HepG2 (cell line): ENCODE measurements around the gene VGLL4. TPM values are rescaled to one million over a fixed set of nuclear protein-coding genes. Genes with fewer than 3 reads are reported as not detected.

ENCODE experiments used
- CHCHD3 ChIP-seq: sonication (generic); formaldehyde crosslinking; IDR thresholded peaks from 2 replicates; pipeline ENCODE4 v1.8.0; 2022; ENCODE audit warnings: mild to moderate bottlenecking, missing genetic modification reagents, moderate library complexity
- FOXO1 ChIP-seq: sonication (generic); formaldehyde crosslinking; IDR thresholded peaks from 2 replicates; pipeline ENCODE4 v1.4.0; 2020; ENCODE audit warnings: missing genetic modification reagents
- FOXP1 ChIP-seq, 2 experiments: fragments of 450-650 bp in 1 of 2; IDR thresholded peaks; 2 replicates each; pipeline ENCODE4 v1.6.1; 2017 to 2018; ENCODE audit warnings: antibody characterized with exemption in 1 of 2
- HNF4G ChIP-seq, 2 experiments: sonication (generic) in 1 of 2; formaldehyde crosslinking in 1 of 2; IDR thresholded peaks; 2 replicates each; pipeline versions ENCODE4 v1.4.0 to v1.6.1; 2011 to 2020; ENCODE audit warnings: borderline replicate concordance in 2 of 2, low read depth in 2 of 2, mild to moderate bottlenecking in 2 of 2, low read length in 1 of 2, missing genetic modification reagents in 1 of 2, moderate library complexity in 1 of 2
- SRY ChIP-seq: sonication (generic); formaldehyde crosslinking; IDR thresholded peaks from 2 replicates; pipeline ENCODE4 v1.8.0; 2022; ENCODE audit warnings: mild to moderate bottlenecking, missing genetic modification reagents
- ZBTB38 ChIP-seq: sonication (generic); formaldehyde crosslinking; IDR thresholded peaks from 2 replicates; pipeline ENCODE4 v1.5.1; 2020; ENCODE audit warnings: mild to moderate bottlenecking, missing genetic modification reagents
- ZMYM3 ChIP-seq: sonication (generic); formaldehyde crosslinking; IDR thresholded peaks from 2 replicates; pipeline ENCODE4 v1.5.1; 2020; ENCODE audit warnings: mild to moderate bottlenecking, missing genetic modification reagents
- ZNF737 ChIP-seq: sonication (generic); formaldehyde crosslinking; IDR thresholded peaks from 2 replicates; pipeline ENCODE4 v1.5.0; 2020; ENCODE audit warnings: missing genetic modification reagents, mild to moderate bottlenecking, borderline replicate concordance
- ZNF790 ChIP-seq: sonication (generic); formaldehyde crosslinking; IDR thresholded peaks from 2 replicates; pipeline ENCODE4 v1.8.0; 2022; ENCODE audit warnings: missing genetic modification reagents, mild to moderate bottlenecking, borderline replicate concordance
- polyA plus RNA-seq, 8 experiments: library from polyadenylated mRNA; depleted of rRNA in 3 of 8; stranded (reverse) in 7 of 8; unstranded in 1 of 8; fragments of >200 nt; fragmentation: Illumina TruSeq in 4 of 8; extraction: Trizol in 4 of 8; gene quantifications; 2 replicates each; pipeline versions ENCODE4 v1.2.1 to v1.2.3, GENCODE V29; 2011 to 2016; ENCODE audit warnings: low read depth in 4 of 8, missing spikeins in 1 of 8, mixed read lengths in 1 of 8; ENCODE audit not compliant: insufficient read depth in 1 of 8
- total RNA-seq, 5 experiments: library from RNA; depleted of rRNA; stranded (reverse); fragments of >200 nt; fragmentation: Illumina TruSeq; extraction: Trizol; gene quantifications; 2 replicates each; pipeline ENCODE4 v1.2.3, GENCODE V29; 2016; ENCODE audit warnings: low read depth in 1 of 5
- TF ChIP-seq, protein P1 (sequence below): sonication (generic); formaldehyde crosslinking; IDR thresholded peaks from 2 replicates; pipeline ENCODE4 v1.4.0; 2020; ENCODE audit warnings: missing genetic modification reagents, borderline replicate concordance
- TF ChIP-seq, protein P2 (sequence below): sonication (generic); formaldehyde crosslinking; IDR thresholded peaks from one replicate; pipeline ENCODE4 v1.5.1; 2020; ENCODE audit warnings: mild to moderate bottlenecking, missing genetic modification reagents; ENCODE audit errors: not compliant biosample characterization
- TF ChIP-seq, protein P3 (sequence below): sonication (generic); formaldehyde crosslinking; IDR thresholded peaks from 2 replicates; pipeline ENCODE4 v1.9.0; 2022; ENCODE audit warnings: low read depth, missing genetic modification reagents
- TF ChIP-seq, protein P4 (sequence below): IDR thresholded peaks from 2 replicates; pipeline ENCODE4 v1.6.1; 2016; ENCODE audit warnings: missing genetic modification reagents, missing compliant biosample characterization

The VGLL4 gene
- total and polyA plus RNA-seq, 2 of the 13 experiments (the other 11 are each of a cell fraction or from before 2014, with no cell fraction given): 23.2 to 39.0 TPM

DNA sequence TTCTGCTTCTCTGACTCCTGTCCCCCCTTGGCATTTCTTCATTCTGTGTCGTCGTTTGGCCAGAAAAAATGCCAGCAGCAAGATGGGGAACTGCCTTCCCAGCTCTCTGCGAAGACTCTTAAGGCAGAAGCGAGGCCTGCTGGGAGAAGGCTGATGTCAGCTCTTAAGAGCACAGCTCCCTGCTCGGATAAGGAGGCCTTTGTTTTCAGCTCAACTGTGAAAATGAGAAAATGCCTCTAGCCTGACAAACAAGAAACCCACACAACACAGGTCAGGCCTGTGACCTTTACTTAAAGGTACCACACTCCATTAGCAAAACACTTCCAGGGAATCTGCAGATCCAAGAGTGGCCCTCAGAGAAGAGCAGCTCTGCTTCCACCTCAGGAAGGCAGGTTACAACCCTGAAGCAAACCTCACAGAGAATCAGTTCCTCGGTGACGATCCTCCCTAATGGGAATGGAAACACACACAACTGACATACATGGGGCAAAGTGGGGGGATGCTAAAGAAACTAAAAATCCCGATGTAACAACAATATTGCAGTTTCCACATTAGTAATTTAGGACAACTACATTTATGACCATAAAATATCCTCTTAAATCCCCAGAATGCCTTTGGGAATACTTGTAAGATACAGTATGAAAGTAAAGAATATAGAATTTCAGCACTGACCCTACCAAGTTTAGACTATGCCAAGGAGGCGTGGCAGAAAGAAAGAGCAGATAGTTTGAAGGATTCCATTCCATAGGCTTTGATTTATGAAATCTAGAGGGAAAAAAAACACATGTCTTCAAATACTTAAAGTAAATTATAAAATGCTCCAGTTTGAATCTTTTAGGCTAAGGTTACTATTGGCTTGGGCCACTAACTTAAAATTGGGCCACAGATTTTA is 52.1 kb downstream of the VGLL4 start (continued):
- TF ChIP-seq, protein P1, sequence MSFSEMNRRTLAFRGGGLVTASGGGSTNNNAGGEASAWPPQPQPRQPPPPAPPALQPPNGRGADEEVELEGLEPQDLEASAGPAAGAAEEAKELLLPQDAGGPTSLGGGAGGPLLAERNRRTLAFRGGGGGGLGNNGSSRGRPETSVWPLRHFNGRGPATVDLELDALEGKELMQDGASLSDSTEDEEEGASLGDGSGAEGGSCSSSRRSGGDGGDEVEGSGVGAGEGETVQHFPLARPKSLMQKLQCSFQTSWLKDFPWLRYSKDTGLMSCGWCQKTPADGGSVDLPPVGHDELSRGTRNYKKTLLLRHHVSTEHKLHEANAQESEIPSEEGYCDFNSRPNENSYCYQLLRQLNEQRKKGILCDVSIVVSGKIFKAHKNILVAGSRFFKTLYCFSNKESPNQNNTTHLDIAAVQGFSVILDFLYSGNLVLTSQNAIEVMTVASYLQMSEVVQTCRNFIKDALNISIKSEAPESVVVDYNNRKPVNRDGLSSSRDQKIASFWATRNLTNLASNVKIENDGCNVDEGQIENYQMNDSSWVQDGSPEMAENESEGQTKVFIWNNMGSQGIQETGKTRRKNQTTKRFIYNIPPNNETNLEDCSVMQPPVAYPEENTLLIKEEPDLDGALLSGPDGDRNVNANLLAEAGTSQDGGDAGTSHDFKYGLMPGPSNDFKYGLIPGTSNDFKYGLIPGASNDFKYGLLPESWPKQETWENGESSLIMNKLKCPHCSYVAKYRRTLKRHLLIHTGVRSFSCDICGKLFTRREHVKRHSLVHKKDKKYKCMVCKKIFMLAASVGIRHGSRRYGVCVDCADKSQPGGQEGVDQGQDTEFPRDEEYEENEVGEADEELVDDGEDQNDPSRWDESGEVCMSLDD (CRISPR knock-in tag): no peak
- TF ChIP-seq HNF4G (IDR thresholded peaks at IDR 0.05; ENCODE audit: borderline replicate concordance, low read depth, low read length) (no peak), HNF4G (CRISPR knock-in tag; IDR thresholded peaks at IDR 0.05; ENCODE audit: borderline replicate concordance, low read depth) (no peak), ZBTB38 (peak; percentile 17; the same call in 1 of the 2 replicates), FOXP1 (IDR thresholded peaks at IDR 0.05) (no peak), FOXP1 (CRISPR knock-in tag; IDR thresholded peaks at IDR 0.05) (peak; percentile 56; the same call in 1 of the 2 replicates), ZMYM3 (CRISPR knock-in tag) (no peak), ZNF790 (CRISPR knock-in tag) (no peak), FOXO1 (CRISPR knock-in tag) (0 out of 2 replicates have a peak, but pooled peaks have one; percentile 13), SRY (CRISPR knock-in tag) (no peak), ZNF737 (no peak), CHCHD3 (no peak)
- TF ChIP-seq, protein P2, sequence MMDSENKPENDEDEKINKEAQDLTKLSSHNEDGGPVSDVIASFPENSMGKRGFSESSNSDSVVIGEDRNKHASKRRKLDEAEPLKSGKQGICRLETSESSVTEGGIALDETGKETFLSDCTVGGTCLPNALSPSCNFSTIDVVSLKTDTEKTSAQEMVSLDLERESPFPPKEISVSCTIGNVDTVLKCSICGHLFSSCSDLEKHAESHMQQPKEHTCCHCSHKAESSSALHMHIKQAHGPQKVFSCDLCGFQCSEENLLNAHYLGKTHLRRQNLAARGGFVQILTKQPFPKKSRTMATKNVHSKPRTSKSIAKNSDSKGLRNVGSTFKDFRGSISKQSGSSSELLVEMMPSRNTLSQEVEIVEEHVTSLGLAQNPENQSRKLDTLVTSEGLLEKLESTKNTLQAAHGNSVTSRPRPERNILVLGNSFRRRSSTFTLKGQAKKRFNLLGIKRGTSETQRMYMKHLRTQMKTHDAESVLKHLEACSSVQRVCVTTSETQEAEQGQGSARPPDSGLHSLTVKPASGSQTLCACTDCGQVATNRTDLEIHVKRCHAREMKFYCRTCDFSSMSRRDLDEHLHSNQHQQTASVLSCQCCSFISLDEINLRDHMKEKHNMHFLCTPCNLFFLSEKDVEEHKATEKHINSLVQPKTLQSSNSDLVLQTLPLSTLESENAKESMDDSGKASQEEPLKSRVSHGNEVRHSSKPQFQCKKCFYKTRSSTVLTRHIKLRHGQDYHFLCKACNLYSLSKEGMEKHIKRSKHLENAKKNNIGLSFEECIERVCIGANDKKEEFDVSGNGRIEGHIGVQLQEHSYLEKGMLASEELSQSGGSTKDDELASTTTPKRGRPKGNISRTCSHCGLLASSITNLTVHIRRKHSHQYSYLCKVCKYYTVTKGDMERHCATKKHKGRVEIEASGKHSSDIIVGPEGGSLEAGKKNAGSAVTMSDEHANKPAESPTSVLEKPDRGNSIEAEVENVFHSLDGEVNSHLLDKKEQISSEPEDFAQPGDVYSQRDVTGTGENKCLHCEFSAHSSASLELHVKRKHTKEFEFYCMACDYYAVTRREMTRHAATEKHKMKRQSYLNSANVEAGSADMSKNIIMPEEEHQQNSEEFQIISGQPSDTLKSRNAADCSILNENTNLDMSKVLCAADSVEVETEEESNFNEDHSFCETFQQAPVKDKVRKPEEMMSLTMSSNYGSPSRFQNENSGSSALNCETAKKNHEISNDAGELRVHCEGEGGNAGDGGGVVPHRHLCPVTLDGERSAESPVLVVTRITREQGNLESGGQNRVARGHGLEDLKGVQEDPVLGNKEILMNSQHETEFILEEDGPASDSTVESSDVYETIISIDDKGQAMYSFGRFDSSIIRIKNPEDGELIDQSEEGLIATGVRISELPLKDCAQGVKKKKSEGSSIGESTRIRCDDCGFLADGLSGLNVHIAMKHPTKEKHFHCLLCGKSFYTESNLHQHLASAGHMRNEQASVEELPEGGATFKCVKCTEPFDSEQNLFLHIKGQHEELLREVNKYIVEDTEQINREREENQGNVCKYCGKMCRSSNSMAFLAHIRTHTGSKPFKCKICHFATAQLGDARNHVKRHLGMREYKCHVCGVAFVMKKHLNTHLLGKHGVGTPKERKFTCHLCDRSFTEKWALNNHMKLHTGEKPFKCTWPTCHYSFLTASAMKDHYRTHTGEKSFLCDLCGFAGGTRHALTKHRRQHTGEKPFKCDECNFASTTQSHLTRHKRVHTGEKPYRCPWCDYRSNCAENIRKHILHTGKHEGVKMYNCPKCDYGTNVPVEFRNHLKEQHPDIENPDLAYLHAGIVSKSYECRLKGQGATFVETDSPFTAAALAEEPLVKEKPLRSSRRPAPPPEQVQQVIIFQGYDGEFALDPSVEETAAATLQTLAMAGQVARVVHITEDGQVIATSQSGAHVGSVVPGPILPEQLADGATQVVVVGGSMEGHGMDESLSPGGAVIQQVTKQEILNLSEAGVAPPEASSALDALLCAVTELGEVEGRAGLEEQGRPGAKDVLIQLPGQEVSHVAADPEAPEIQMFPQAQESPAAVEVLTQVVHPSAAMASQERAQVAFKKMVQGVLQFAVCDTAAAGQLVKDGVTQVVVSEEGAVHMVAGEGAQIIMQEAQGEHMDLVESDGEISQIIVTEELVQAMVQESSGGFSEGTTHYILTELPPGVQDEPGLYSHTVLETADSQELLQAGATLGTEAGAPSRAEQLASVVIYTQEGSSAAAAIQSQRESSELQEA (CRISPR knock-in tag): no peak
- TF ChIP-seq, protein P3, sequence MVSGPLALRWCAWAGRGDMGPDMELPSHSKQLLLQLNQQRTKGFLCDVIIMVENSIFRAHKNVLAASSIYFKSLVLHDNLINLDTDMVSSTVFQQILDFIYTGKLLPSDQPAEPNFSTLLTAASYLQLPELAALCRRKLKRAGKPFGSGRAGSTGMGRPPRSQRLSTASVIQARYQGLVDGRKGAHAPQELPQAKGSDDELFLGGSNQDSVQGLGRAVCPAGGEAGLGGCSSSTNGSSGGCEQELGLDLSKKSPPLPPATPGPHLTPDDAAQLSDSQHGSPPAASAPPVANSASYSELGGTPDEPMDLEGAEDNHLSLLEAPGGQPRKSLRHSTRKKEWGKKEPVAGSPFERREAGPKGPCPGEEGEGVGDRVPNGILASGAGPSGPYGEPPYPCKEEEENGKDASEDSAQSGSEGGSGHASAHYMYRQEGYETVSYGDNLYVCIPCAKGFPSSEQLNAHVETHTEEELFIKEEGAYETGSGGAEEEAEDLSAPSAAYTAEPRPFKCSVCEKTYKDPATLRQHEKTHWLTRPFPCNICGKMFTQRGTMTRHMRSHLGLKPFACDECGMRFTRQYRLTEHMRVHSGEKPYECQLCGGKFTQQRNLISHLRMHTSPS (CRISPR knock-in tag): no peak
- TF ChIP-seq, protein P4, sequence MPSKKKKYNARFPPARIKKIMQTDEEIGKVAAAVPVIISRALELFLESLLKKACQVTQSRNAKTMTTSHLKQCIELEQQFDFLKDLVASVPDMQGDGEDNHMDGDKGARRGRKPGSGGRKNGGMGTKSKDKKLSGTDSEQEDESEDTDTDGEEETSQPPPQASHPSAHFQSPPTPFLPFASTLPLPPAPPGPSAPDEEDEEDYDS (CRISPR knock-in tag): 0 out of 2 replicates have a peak, but pooled peaks have one; percentile 34
